ENCODE measurements around the gene ERICH3. TPM values are rescaled to one million over a fixed set of nuclear protein-coding genes. Genes with fewer than 3 reads are reported as not detected.

The ERICH3 gene
- total and polyA plus RNA-seq, 10 of the 15 experiments (the other 5 are each of a cell fraction or from before 2014, with no cell fraction given): 0.03 to 0.09 (median 0.08) TPM; not detected in 7

DNA sequence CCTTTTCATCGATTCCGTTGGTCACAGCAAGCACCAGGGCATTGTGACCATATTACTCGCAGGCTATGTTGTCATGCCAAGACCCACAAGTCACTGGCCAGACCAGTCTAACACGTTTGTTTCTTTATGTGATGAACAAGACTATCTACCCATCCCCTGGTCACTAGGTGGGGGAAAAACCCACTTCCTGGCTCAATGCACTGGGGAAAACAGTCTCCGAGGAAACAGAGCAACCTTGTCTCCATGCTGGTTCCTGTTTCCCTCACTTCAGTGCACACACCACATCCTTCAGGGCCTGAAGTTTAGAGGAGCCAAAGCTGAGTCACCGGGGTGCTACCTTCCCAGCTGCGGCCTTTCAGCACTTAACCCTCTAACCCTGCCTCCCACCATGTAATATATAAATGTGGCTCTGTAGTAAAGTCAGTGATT is 20.9 kb downstream of the ERICH3 start (continued):
- TF ChIP-seq, protein P1, sequence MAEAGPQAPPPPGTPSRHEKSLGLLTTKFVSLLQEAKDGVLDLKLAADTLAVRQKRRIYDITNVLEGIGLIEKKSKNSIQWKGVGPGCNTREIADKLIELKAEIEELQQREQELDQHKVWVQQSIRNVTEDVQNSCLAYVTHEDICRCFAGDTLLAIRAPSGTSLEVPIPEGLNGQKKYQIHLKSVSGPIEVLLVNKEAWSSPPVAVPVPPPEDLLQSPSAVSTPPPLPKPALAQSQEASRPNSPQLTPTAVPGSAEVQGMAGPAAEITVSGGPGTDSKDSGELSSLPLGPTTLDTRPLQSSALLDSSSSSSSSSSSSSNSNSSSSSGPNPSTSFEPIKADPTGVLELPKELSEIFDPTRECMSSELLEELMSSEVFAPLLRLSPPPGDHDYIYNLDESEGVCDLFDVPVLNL (IDR thresholded peaks at IDR 0.05; ENCODE audit: low read depth, low read length): no peak
- TF ChIP-seq ZNF217 (IDR thresholded peaks at IDR 0.05) (no peak), KDM1A (IDR thresholded peaks at IDR 0.05; ENCODE audit: borderline replicate concordance) (no peak), BMI1 (IDR thresholded peaks at IDR 0.05; ENCODE audit: borderline replicate concordance) (no peak), EZH2 (IDR thresholded peaks at IDR 0.05; ENCODE audit: borderline replicate concordance, control insufficient read depth, low read depth, low read length) (no peak), IKZF2 (IDR thresholded peaks at IDR 0.05) (peak; percentile 68 to 73; a peak in 3 of 4 replicates), CBX5 (IDR thresholded peaks at IDR 0.05; ENCODE audit: low read depth) (no peak), ZBTB33 (IDR thresholded peaks at IDR 0.05) (no peak), RFX5 (IDR thresholded peaks at IDR 0.05; ENCODE audit: low read depth, low read length) (no peak), EED (IDR thresholded peaks at IDR 0.05; ENCODE audit: low read depth) (peak; percentile 80), ZSCAN29 (IDR thresholded peaks at IDR 0.05) (no peak), SMARCA5 (IDR thresholded peaks at IDR 0.05) (no peak), ZNF207 (IDR thresholded peaks at IDR 0.05; ENCODE audit: borderline replicate concordance) (no peak), ZNF384 (IDR thresholded peaks at IDR 0.05; ENCODE audit: borderline replicate concordance, low read depth, low read length) (no peak), HDAC2 (IDR thresholded peaks at IDR 0.05) (no peak), FOXK2 (IDR thresholded peaks at IDR 0.05) (no peak), ZBED1 (IDR thresholded peaks at IDR 0.05; ENCODE audit: borderline replicate concordance) (no peak), STAT3 (IDR thresholded peaks at IDR 0.05; ENCODE audit: low read depth, low read length) (no peak), PBX3 (IDR thresholded peaks at IDR 0.05; ENCODE audit: insufficient replicate concordance, low read depth, low read length) (no peak), NFXL1 (IDR thresholded peaks at IDR 0.05; ENCODE audit: borderline replicate concordance) (no peak), NRF1 (conservative IDR thresholded peaks at IDR 0.05; ENCODE audit: low read depth, low read length) (no peak), MYC (IDR thresholded peaks at IDR 0.05; ENCODE audit: insufficient read depth, insufficient read length, insufficient replicate concordance, low read length, severe bottlenecking) (no peak), POLR2A (IDR thresholded peaks at IDR 0.05; ENCODE audit: low read depth, low read length) (no peak), STAT1 (conservative IDR thresholded peaks at IDR 0.05) (no peak), BCLAF1 (IDR thresholded peaks at IDR 0.05) (no peak)
- TF ChIP-seq, protein P2, sequence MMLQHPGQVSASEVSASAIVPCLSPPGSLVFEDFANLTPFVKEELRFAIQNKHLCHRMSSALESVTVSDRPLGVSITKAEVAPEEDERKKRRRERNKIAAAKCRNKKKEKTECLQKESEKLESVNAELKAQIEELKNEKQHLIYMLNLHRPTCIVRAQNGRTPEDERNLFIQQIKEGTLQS (IDR thresholded peaks at IDR 0.05; ENCODE audit: borderline replicate concordance, extremely low read depth, low read depth, low read length): no peak
